ENCODE data around the gene ASCL5.

ASCL5 gene

DNA sequence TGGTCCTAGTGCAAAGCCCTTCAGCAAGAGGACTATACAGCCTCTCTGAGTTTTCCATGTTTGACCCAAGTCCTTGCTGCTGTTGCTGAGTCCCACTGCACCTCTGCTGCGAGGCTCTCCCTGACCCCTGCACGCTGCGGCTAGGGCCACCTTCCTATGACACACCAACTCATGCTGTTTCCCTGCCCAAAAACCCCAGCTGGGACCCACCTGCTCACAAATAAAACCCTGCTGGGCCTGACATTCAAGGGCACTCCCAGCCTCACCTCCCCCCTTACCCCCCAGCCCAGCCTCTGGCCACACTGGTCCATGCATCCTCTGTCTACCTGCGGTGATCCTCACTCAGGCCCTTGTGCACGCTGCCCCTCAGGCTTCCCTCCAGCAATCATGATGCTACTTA lies 12.3 kb upstream of the ASCL5 start:
- ATAC-seq (ENCODE audit: insufficient read depth, low read depth) (no peak), DNase-seq (no peak)
- Histone ChIP-seq H3K27me3 (ENCODE audit: insufficient read depth, low read length, poor library complexity) (no peaks in the 10 kb centered on the region), H2AFZ (ENCODE audit: low read depth, low read length) (no peak overlapping the region), H3K27ac (ENCODE audit: low read length) (no peak overlapping the region), H3K4me1 (ENCODE audit: insufficient read depth, low read length) (no peaks in the 10 kb centered on the region), H3K79me2 (ENCODE audit: insufficient read depth, low read length) (no peaks in the 10 kb centered on the region), H4K20me1 (ENCODE audit: insufficient read depth, low read length) (peaks cover 16% of the 10 kb centered on the region), H3K4me2 (ENCODE audit: insufficient read depth, low read length) (no peak overlapping the region), H3K4me3 (ENCODE audit: low read depth in 1 of 2, low read length in 2 of 2) (no peak overlapping the region), H3K9ac (ENCODE audit: low read depth, low read length) (no peak overlapping the region), H3K9me3 (ENCODE audit: insufficient read depth, low read length, severe bottlenecking) (no peaks in the 10 kb centered on the region), H3K36me3 (ENCODE audit: insufficient read depth, low read length) (peaks cover 88% of the 10 kb centered on the region)
- no peak for TF ChIP-seq EZH2 (IDR thresholded peaks at IDR 0.05; ENCODE audit: borderline replicate concordance, low read depth, low read length, severe bottlenecking)

DNA sequence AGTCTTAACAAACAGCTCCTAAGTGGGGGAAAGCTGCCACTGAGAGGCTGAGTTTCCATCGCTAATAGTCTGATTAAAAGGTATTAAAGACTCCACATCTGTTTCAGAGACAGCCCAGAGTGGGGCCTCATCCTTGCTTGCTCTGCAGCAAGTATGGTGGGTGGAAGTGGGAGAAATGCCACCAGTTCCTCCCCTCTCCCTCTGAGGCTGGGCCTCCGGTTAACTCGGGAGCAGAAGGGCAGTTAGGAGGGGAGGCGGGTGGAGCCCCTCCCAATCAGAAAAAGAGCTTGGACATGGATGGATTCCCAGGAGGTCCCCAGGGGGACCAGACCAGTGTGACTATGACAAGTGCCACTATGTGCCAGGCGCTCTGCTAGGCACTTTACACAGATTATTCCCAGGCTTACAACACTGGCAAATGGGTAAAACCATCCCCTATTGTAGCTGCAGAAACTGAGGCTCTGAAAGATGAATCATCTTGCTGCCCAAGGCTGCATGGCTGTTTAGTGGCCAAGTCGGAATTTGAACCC lies 11.4 kb upstream of the ASCL5 start:
- TF ChIP-seq EZH2 (IDR thresholded peaks at IDR 0.05; ENCODE audit: borderline replicate concordance, low read depth, low read length, severe bottlenecking) (no peak), CTCF (IDR thresholded peaks at IDR 0.05; ENCODE audit: borderline replicate concordance, extremely low read depth, low read length, poor library complexity, severe bottlenecking) (no peak)
- Histone ChIP-seq H3K36me3 (ENCODE audit: insufficient read depth, low read length) (peaks cover 81% of the 10 kb centered on the region), H3K27ac (ENCODE audit: low read length) (no peak overlapping the region), H2AFZ (ENCODE audit: low read depth, low read length) (no peak overlapping the region), H3K27me3 (ENCODE audit: insufficient read depth, low read length, poor library complexity) (no peaks in the 10 kb centered on the region), H3K9me3 (ENCODE audit: insufficient read depth, low read length, severe bottlenecking) (no peaks in the 10 kb centered on the region), H4K20me1 (ENCODE audit: insufficient read depth, low read length) (peaks cover 11% of the 10 kb centered on the region), H3K4me2 (ENCODE audit: insufficient read depth, low read length) (no peak overlapping the region), H3K79me2 (ENCODE audit: insufficient read depth, low read length) (no peaks in the 10 kb centered on the region), H3K4me3 (ENCODE audit: low read depth in 1 of 2, low read length in 2 of 2) (no peak overlapping the region), H3K9ac (ENCODE audit: low read depth, low read length) (no peak overlapping the region), H3K4me1 (ENCODE audit: insufficient read depth, low read length) (no peaks in the 10 kb centered on the region)
- ATAC-seq (ENCODE audit: insufficient read depth, low read depth) = no peak
- no peak for DNase-seq

GRCh38 chr1:201137579-201138310 lies 10.8 kb upstream of the ASCL5 start:
- Histone ChIP-seq H3K9ac (ENCODE audit: low read depth, low read length) (no peak overlapping the region), H3K27ac (ENCODE audit: low read length) (no peak overlapping the region), H3K79me2 (ENCODE audit: insufficient read depth, low read length) (no peaks in the 10 kb centered on the region), H3K4me3 (ENCODE audit: low read depth in 1 of 2, low read length in 2 of 2) (no peak overlapping the region), H3K27me3 (ENCODE audit: insufficient read depth, low read length, poor library complexity) (no peaks in the 10 kb centered on the region), H3K4me1 (ENCODE audit: insufficient read depth, low read length) (no peaks in the 10 kb centered on the region), H4K20me1 (ENCODE audit: insufficient read depth, low read length) (peaks cover 11% of the 10 kb centered on the region), H3K36me3 (ENCODE audit: insufficient read depth, low read length) (peaks cover 75% of the 10 kb centered on the region), H2AFZ (ENCODE audit: low read depth, low read length) (no peak overlapping the region), H3K4me2 (ENCODE audit: insufficient read depth, low read length) (no peak overlapping the region), H3K9me3 (ENCODE audit: insufficient read depth, low read length, severe bottlenecking) (no peaks in the 10 kb centered on the region)
- TF ChIP-seq CTCF (IDR thresholded peaks at IDR 0.05; ENCODE audit: borderline replicate concordance, extremely low read depth, low read length, poor library complexity, severe bottlenecking) = no peak
- DNase-seq = no peak
- no peak for ATAC-seq (ENCODE audit: insufficient read depth, low read depth)

GRCh38 chr1:201137024-201137392 lies 10.0 kb upstream of the ASCL5 start:
- TF ChIP-seq CTCF (IDR thresholded peaks at IDR 0.05; ENCODE audit: borderline replicate concordance, extremely low read depth, low read length, poor library complexity, severe bottlenecking) = no peak
- no peak for TF ChIP-seq EZH2 (IDR thresholded peaks at IDR 0.05; ENCODE audit: borderline replicate concordance, low read depth, low read length, severe bottlenecking)
- Histone ChIP-seq H3K9me3 (ENCODE audit: insufficient read depth, low read length, severe bottlenecking) (no peaks in the 10 kb centered on the region), H3K27me3 (ENCODE audit: insufficient read depth, low read length, poor library complexity) (no peaks in the 10 kb centered on the region), H3K4me1 (ENCODE audit: insufficient read depth, low read length) (no peaks in the 10 kb centered on the region), H3K9ac (ENCODE audit: low read depth, low read length) (no peak overlapping the region), H4K20me1 (ENCODE audit: insufficient read depth, low read length) (peaks cover 11% of the 10 kb centered on the region), H3K27ac (ENCODE audit: low read length) (no peak overlapping the region), H3K79me2 (ENCODE audit: insufficient read depth, low read length) (no peaks in the 10 kb centered on the region), H3K36me3 (ENCODE audit: insufficient read depth, low read length) (peaks cover 67% of the 10 kb centered on the region), H2AFZ (ENCODE audit: low read depth, low read length) (no peak overlapping the region), H3K4me3 (ENCODE audit: low read depth in 1 of 2, low read length in 2 of 2) (no peak overlapping the region), H3K4me2 (ENCODE audit: insufficient read depth, low read length) (no peak overlapping the region)
- ATAC-seq (ENCODE audit: insufficient read depth, low read depth) (no peak), DNase-seq (no peak)

Data from DND-41 (cell line).